ENCODE data around the gene EP300.

EP300 gene

DNA sequence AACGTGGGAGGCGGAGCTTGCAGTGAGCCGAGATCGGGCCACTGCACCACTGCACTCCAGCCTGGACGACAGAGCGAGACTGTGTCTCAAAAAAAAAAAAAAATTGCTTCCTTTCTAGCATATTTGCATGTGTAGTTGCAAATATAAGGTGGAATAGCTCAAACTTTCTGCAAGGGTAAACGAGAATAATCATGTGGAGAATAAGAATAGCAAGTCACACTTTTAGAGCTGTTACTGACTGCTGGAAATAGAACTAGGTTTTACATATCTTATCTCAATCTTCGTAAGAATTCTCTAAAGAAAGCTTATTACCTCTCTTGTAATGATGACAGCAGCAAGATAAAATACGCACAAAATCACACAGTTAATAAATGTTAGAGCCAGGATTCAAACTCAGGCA lies 114.3 kb downstream of the EP300 start:
- DNase-seq (ENCODE audit: low read depth) = no peak

DNA sequence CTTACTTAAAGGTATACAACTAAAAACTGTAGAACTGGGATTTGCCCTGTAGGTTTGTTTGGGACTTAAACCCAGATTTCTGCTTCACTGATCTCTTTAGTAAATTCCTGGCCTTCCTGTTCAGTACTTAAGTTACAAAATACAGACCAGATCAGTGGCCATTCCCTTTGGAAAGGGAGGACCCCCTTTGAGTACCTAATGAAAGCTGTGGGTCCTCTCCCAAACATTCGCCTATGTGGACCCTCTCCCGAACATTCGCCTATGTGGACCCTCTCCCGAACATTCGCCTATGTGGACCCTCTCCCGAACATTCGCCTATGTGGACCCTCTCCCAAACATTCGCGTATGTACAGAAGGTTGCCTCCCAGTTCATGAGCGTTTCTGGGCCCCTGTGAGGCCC lies 123.0 kb downstream of the EP300 start:
- DNase-seq (ENCODE audit: low read depth) = no peak

- no peak for DNase-seq (ENCODE audit: low read depth)
These were observed 123.5 kb downstream of the EP300 start for GRCh38 chr22:41215926-41216325.

DNA sequence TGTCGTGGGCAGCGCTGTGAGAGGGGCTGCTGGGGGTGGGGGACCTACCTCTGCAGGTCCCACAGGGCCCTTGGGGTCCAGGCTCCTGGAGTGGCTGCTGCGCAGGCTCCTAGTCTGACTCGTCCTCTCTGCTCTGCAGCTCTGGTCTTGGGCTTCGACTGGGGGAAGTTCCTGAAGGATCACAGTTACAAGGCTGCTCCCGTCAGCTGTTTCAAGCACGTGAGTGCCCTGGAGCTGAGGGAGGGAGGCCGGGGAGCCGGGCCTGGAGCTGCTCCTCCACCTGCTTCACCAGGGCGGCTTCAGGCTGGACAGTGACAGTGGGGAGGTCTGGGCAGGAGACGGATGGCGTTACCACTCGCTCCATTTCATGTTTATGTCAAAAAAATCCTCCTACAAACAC lies 124.6 kb downstream of the EP300 start:
- no peak for DNase-seq (ENCODE audit: low read depth)

DNA sequence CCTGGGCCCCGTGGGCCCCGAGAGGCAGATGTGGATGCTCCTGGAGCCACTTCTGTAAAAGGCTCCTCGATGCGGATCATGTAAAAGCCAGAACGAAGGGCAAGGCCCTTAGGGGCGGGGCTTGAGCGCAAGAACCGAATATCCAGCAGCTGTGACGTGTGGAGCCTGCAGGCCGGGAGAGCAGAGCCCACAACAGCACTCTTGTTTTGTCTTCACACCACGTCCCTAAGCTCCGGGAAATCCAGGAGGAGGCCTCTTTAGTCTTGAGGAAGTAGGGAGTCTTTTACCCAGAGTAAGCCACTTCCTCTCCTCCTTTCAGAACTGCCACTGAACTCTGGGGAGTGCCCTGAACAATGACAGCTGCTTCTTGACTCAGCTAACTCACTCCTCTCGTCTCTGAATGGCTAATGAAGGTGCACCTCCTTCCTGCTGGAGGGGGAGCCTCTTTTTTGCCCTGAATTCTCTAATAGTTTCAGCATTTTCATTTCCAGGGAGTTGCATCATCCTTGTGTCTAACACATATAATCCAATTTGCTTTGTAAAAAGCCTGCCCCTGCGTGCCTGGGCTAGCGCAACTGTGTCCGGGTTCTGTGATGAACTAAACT lies 125.3 kb downstream of the EP300 start:
- no peak for DNase-seq (ENCODE audit: low read depth)

DNA sequence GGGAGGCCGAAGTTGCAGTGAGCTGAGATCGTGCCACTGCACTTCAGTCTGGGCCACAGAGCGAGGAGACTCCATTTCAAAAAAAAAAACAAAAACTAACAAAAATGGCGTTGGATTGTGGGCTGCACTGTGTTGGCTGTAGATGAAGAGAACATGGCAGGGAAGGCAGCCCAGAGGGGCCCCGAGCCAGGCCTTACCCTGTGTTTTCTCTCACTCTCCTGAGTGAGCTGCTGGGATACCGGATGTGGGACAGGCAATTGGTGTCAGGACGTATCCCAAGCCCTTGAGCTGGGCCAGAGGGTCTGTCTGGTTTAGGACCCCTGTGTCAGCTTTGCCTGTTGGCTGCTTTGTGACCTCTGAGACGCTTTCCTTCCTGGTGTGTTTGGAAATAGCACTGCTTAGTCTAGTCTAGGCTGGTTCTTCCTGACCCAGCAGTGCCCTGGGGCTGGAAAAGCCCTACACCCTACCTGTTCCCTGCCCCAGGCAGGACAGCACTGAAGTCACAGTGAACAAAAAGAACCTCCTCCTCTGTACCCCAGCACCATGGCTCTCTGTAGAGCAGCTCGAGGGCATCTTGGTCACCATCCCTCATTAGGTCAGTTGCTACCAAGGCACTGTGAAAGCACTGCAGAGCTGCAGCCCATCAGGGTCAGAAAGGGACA lies 130.6 kb downstream of the EP300 start:
- no peak for DNase-seq (ENCODE audit: low read depth)

- no peak for DNase-seq (ENCODE audit: low read depth)
These were observed 131.1 kb downstream of the EP300 start for GRCh38 chr22:41223535-41223934.

GRCh38 chr22:41226723-41227655 lies 134.6 kb downstream of the EP300 start:
- no peak for DNase-seq (ENCODE audit: low read depth)

DNA sequence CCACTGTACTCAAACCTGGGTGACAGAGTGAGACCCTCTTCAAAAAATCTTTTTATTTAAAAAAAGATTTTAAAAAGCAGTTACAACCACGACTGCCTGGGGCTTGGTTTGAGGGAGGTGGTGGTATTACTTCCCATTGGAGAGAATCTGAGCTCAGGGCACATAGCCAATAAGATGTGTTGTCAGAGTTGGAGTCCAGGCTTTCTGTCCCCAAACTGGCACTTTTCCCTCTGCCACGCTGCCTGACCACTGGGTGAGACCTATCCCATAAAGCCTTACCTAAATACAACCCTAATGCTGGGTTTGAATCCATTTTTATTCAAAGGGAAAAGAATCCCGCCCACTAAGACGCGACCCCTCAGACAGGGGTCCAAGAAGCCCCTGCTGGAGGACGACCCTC lies 136.8 kb downstream of the EP300 start:
- DNase-seq (ENCODE audit: low read depth) = no peak
